PFSK-1 (cell line): Measurements from ENCODE around the gene METTL6.

Experiments used
- FOXP2 ChIP-seq: optimal IDR thresholded peaks from 2 replicates; pipeline ENCODE3; 2011; ENCODE audit warnings: borderline replicate concordance, control low read depth, inconsistent platforms; ENCODE audit not compliant: insufficient read depth; ENCODE audit errors: extremely low read length, extremely low read depth
- POLR2AphosphoS5 ChIP-seq: IDR thresholded peaks from 2 replicates; pipeline ENCODE4 v1.6.1; 2012; ENCODE audit warnings: low read depth, mild to moderate bottlenecking, control low read depth, low read length, moderate library complexity
- SIN3A ChIP-seq: IDR thresholded peaks from 2 replicates; pipeline ENCODE4 v1.6.1; 2012; ENCODE audit warnings: mild to moderate bottlenecking, low read length, moderate library complexity, borderline replicate concordance; ENCODE audit not compliant: insufficient read depth
- TAF1 ChIP-seq: IDR thresholded peaks from 2 replicates; pipeline ENCODE4 v1.6.1; 2012; ENCODE audit warnings: low read length, control low read depth, borderline replicate concordance; ENCODE audit not compliant: insufficient read depth
- TF ChIP-seq, protein P1 (sequence below), 2 experiments: IDR thresholded peaks; 2 replicates each; pipeline versions ENCODE4 v1.6.1 to v1.8.0; 2011 to 2012; ENCODE audit warnings: low read depth in 2 of 2, low read length in 2 of 2, control low read depth in 1 of 2, inconsistent platforms in 1 of 2, mild to moderate bottlenecking in 1 of 2, moderate library complexity in 1 of 2; ENCODE audit not compliant: insufficient read depth in 1 of 2

Gene METTL6

DNA sequence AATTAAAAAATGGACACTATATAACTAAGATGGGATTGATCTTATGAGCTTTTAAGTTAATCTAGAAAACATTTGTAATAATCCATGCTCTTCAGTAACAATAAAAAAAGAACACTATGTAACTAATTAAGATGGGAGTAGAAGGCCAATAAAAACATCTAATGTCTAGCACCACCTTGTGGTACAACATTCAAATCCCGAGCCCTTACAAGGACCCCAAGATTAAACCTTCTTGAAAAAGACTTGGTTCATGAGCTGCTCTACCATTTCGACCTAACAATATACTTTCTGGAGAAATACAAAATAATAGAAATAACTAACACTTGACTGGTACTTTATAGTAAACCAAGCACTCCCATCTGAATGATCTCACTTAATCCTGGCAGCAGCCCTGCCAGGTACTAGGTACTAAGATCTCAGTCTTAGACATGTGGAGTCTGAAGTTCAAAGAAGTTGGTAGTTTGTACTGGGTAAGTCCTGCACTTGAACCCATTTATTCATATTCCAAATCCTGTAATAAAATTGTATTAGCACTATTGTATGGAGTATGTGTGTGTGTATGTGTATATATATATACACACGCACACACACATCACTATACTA, 21.8 kb downstream of the METTL6 start:
- TF ChIP-seq, protein P1, sequence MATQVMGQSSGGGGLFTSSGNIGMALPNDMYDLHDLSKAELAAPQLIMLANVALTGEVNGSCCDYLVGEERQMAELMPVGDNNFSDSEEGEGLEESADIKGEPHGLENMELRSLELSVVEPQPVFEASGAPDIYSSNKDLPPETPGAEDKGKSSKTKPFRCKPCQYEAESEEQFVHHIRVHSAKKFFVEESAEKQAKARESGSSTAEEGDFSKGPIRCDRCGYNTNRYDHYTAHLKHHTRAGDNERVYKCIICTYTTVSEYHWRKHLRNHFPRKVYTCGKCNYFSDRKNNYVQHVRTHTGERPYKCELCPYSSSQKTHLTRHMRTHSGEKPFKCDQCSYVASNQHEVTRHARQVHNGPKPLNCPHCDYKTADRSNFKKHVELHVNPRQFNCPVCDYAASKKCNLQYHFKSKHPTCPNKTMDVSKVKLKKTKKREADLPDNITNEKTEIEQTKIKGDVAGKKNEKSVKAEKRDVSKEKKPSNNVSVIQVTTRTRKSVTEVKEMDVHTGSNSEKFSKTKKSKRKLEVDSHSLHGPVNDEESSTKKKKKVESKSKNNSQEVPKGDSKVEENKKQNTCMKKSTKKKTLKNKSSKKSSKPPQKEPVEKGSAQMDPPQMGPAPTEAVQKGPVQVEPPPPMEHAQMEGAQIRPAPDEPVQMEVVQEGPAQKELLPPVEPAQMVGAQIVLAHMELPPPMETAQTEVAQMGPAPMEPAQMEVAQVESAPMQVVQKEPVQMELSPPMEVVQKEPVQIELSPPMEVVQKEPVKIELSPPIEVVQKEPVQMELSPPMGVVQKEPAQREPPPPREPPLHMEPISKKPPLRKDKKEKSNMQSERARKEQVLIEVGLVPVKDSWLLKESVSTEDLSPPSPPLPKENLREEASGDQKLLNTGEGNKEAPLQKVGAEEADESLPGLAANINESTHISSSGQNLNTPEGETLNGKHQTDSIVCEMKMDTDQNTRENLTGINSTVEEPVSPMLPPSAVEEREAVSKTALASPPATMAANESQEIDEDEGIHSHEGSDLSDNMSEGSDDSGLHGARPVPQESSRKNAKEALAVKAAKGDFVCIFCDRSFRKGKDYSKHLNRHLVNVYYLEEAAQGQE (IDR thresholded peaks at IDR 0.05; ENCODE audit: insufficient read depth in 1 of 2, low read depth in 2 of 2, low read length in 2 of 2) = no peak
- no peak for TF ChIP-seq POLR2AphosphoS5

DNA sequence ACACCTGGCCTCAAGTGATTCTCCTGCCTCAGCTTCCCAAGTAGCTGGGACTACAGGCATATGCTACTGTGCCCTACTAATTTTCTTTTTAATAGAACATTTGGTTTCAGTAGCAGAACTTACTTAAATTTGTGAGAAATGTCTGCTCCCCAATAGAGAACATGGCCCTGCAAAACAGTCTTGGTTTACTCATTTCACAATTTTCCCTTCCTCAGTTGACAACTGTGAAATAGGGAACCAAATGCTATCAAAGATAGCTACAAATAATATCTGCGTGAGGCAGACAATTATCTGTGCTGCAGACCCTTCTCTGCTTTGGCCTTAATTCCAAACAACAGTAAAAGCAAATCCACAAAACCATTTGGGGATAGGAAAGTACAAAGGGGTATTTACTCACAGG, 22.6 kb downstream of the METTL6 start:
- TF ChIP-seq SIN3A = no peak
- TF ChIP-seq POLR2AphosphoS5 = no peak
- TF ChIP-seq FOXP2 = no peak
- TF ChIP-seq TAF1 = no peak
- TF ChIP-seq, protein P1 (IDR thresholded peaks at IDR 0.05; ENCODE audit: insufficient read depth in 1 of 2, low read depth in 2 of 2, low read length in 2 of 2) = no peak

DNA sequence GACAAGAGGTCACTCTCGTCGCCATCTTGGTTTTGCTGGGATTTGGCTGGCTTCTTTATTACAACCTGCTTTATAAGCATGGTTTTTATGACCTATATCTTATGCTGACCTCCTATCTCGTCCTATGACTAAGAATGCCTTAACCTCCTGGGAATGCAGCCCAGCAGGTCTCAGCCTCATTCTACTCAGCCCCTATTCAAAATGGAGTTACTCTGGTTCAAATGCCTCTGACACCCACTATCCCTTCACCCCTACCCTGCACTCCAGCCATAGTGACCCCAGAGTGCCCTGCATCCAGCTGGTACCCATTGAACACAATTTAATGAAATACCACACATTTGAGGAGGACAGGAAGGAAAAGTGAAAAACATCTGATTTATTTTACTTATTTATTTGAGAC, 23.4 kb downstream of the METTL6 start:
- TF ChIP-seq POLR2AphosphoS5 (no peak), SIN3A (no peak), FOXP2 (no peak), TAF1 (no peak)
- TF ChIP-seq, protein P1 (IDR thresholded peaks at IDR 0.05; ENCODE audit: insufficient read depth in 1 of 2, low read depth in 2 of 2, low read length in 2 of 2) = no peak

DNA sequence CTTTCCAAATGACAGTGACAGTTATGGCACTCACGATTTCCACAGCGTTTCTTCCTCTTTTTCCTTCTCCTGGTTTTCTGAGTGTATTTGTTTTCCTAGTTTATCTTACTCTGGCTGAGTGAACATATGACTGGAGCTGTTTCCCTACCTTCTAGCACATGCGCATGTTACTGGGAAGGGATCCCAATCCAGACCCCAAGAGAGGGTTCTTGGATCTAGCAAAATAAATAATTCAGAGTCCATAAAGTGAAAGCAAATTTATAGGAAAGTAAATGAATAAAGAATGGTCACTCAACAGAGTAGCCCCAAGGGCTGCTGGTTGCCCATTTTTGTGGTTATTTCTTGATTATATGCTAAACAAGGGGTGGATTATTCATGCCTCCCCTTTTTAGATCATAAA, 23.8 kb downstream of the METTL6 start:
- TF ChIP-seq, protein P1 (IDR thresholded peaks at IDR 0.05; ENCODE audit: insufficient read depth in 1 of 2, low read depth in 2 of 2, low read length in 2 of 2) = no peak
- TF ChIP-seq TAF1 = no peak
- no peak for TF ChIP-seq SIN3A
- no peak for TF ChIP-seq FOXP2
- TF ChIP-seq POLR2AphosphoS5 = no peak

DNA sequence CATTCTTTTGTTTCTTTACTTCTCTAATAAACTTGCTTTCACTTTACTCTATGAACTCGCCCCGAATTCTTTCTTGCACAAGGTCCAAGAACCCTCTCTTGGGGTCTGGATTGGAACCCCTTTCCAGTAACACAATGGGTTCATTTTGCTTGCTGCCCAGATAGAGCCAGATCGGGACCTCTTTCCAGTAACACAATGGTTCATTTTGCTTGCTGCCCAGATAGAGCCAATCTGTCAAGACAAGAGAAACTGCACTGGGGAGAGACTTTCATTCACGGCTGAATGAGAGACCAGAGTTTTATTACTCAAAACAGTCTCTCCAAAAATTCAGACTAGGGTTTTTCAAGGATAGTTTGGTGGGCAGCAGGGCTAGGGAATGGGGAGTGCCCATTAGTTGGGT, 25.4 kb downstream of the METTL6 start:
- TF ChIP-seq TAF1 (no peak), POLR2AphosphoS5 (no peak), FOXP2 (no peak), SIN3A (no peak)
- TF ChIP-seq, protein P1 (IDR thresholded peaks at IDR 0.05; ENCODE audit: insufficient read depth in 1 of 2, low read depth in 2 of 2, low read length in 2 of 2) = no peak
